Measurements from ENCODE around the gene OAS1. TPM values are rescaled to one million over a fixed set of nuclear protein-coding genes. Genes with fewer than 3 reads are reported as not detected.

OAS1 gene
- polyA plus RNA-seq, 1 donor (not counting 4 experiments of a cell fraction or from before 2014, with no cell fraction given) = 88.3 TPM

DNA sequence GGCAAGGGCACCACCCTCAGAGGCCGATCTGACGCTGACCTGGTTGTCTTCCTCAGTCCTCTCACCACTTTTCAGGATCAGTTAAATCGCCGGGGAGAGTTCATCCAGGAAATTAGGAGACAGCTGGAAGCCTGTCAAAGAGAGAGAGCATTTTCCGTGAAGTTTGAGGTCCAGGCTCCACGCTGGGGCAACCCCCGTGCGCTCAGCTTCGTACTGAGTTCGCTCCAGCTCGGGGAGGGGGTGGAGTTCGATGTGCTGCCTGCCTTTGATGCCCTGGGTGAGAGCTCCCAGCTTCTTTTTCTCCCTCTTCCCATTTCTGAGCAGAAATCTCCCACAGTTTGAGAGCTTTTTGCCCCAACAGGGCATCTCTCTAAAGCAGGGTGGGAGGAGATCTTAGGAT is 1.8 kb downstream of the OAS1 start:
- Histone ChIP-seq H4K20me1 (ENCODE audit: control insufficient read depth, extremely low read depth, insufficient read depth, low read length) (no peaks in the 10 kb centered on the region), H2AFZ (ENCODE audit: control insufficient read depth, low read length) (no peak overlapping the region), H3K9me1 (ENCODE audit: control insufficient read depth, extremely low read depth, insufficient read depth, low read length) (no peaks in the 10 kb centered on the region), H3K4me1 (ENCODE audit: control insufficient read depth, extremely low read depth, insufficient read depth, low read length) (peaks cover 14% of the 10 kb centered on the region), H3K79me2 (ENCODE audit: control insufficient read depth, insufficient read depth, low read length) (peaks cover 14% of the 10 kb centered on the region), H3K36me3 (ENCODE audit: control insufficient read depth in 2 of 2, extremely low read depth in 1 of 2, insufficient read depth in 2 of 2, low read length in 2 of 2) (peaks cover 0 to 3% of the 10 kb centered on the region in 2 experiments), H3K27me3 (ENCODE audit: control insufficient read depth, extremely low read depth, insufficient read depth, low read length) (no peaks in the 10 kb centered on the region), H3K27ac (ENCODE audit: control insufficient read depth, insufficient read depth, low read length) (no peak overlapping the region), H3K9me3 (ENCODE audit: control insufficient read depth, low read depth, low read length) (no peaks in the 10 kb centered on the region), H3K9ac (ENCODE audit: control insufficient read depth, extremely low read depth, insufficient read depth, low read length) (no peak overlapping the region), H3K4me2 (ENCODE audit: control insufficient read depth, extremely low read depth, insufficient read depth, low read depth, low read length) (peak overlapping the region; percentile 6), H3K4me3 (ENCODE audit: control insufficient read depth in 2 of 3, extremely low read depth in 1 of 3, insufficient read depth in 2 of 3, low read depth in 1 of 3, low read length in 3 of 3) (no peak overlapping the region)
- TF ChIP-seq EZH2 (IDR thresholded peaks at IDR 0.05; ENCODE audit: low read length) = no peak
- TF ChIP-seq, protein P1, sequence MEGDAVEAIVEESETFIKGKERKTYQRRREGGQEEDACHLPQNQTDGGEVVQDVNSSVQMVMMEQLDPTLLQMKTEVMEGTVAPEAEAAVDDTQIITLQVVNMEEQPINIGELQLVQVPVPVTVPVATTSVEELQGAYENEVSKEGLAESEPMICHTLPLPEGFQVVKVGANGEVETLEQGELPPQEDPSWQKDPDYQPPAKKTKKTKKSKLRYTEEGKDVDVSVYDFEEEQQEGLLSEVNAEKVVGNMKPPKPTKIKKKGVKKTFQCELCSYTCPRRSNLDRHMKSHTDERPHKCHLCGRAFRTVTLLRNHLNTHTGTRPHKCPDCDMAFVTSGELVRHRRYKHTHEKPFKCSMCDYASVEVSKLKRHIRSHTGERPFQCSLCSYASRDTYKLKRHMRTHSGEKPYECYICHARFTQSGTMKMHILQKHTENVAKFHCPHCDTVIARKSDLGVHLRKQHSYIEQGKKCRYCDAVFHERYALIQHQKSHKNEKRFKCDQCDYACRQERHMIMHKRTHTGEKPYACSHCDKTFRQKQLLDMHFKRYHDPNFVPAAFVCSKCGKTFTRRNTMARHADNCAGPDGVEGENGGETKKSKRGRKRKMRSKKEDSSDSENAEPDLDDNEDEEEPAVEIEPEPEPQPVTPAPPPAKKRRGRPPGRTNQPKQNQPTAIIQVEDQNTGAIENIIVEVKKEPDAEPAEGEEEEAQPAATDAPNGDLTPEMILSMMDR (optimal IDR thresholded peaks at IDR 0.05 in 1 of 3, IDR thresholded peaks at IDR 0.05 in 1 of 3, conservative IDR thresholded peaks at IDR 0.05 in 1 of 3; ENCODE audit: extremely low read depth in 1 of 3, insufficient read depth in 2 of 3, low read length in 3 of 3) = no peak
- no peak for FAIRE-seq
- dilution Hi-C loops (cut with MboI; ENCODE audit: extremely low pct_ligation_motif_present, low sequenced_read_pairs) = no loop called here
- DNase-seq (ENCODE audit: low read depth, low spot score) = no peak

DNA sequence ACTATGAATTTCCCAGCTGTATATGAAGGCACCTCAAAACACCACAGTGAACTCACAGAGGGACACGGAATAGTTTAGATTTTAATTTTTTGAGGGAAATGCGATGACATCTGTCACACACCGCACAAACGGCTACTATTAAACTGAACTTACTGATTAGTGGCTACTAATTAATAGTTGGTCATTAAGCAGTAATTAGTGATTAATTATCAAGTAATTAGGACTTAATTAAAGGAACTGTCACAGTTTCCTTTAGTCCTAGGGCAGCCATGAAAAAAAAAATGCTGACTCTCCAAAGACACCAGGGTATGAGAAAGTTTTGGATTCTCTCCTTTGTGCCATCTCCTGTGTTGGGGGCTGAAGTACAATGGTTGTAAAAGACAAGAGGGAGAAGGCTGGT is 2.9 kb downstream of the OAS1 start:
- Histone ChIP-seq H3K4me1 (ENCODE audit: control insufficient read depth, extremely low read depth, insufficient read depth, low read length) (peaks cover 14% of the 10 kb centered on the region), H2AFZ (ENCODE audit: control insufficient read depth, low read length) (no peak overlapping the region), H3K79me2 (ENCODE audit: control insufficient read depth, insufficient read depth, low read length) (peaks cover 14% of the 10 kb centered on the region), H3K9me3 (ENCODE audit: control insufficient read depth, low read depth, low read length) (no peaks in the 10 kb centered on the region), H3K4me2 (ENCODE audit: control insufficient read depth, extremely low read depth, insufficient read depth, low read depth, low read length) (no peak overlapping the region), H3K36me3 (ENCODE audit: control insufficient read depth in 2 of 2, extremely low read depth in 1 of 2, insufficient read depth in 2 of 2, low read length in 2 of 2) (peaks cover 0 to 3% of the 10 kb centered on the region in 2 experiments), H4K20me1 (ENCODE audit: control insufficient read depth, extremely low read depth, insufficient read depth, low read length) (no peaks in the 10 kb centered on the region), H3K27me3 (ENCODE audit: control insufficient read depth, extremely low read depth, insufficient read depth, low read length) (no peaks in the 10 kb centered on the region), H3K9ac (ENCODE audit: control insufficient read depth, extremely low read depth, insufficient read depth, low read length) (no peak overlapping the region), H3K4me3 (ENCODE audit: control insufficient read depth in 2 of 3, extremely low read depth in 1 of 3, insufficient read depth in 2 of 3, low read depth in 1 of 3, low read length in 3 of 3) (no peak overlapping the region), H3K27ac (ENCODE audit: control insufficient read depth, insufficient read depth, low read length) (no peak overlapping the region), H3K9me1 (ENCODE audit: control insufficient read depth, extremely low read depth, insufficient read depth, low read length) (no peaks in the 10 kb centered on the region)
- DNase-seq (ENCODE audit: low read depth, low spot score) (no peak), FAIRE-seq (no peak)
- TF ChIP-seq, protein P1 (optimal IDR thresholded peaks at IDR 0.05 in 1 of 3, IDR thresholded peaks at IDR 0.05 in 1 of 3, conservative IDR thresholded peaks at IDR 0.05 in 1 of 3; ENCODE audit: extremely low read depth in 1 of 3, insufficient read depth in 2 of 3, low read length in 3 of 3) = no peak
- TF ChIP-seq EZH2 (IDR thresholded peaks at IDR 0.05; ENCODE audit: low read length) = no peak
- dilution Hi-C loops (cut with MboI; ENCODE audit: extremely low pct_ligation_motif_present, low sequenced_read_pairs) = no loop called here
